ENCODE results near the gene MTFMT.
"Not testable (repeated sequence)": the region's sequence is repeated elsewhere in the genome, so short reads cannot be mapped to it uniquely, and the experiment has no call there.

The MTFMT gene

GRCh38 chr15:65062061-65062460 lies 32.6 kb upstream of the MTFMT start:
- DNase-seq: no peak

- no peak for DNase-seq
Observed at GRCh38 chr15:65060641-65061397, 31.4 kb upstream of the MTFMT start.

- no peak for DNase-seq
Observed at GRCh38 chr15:65059931-65060596, 30.6 kb upstream of the MTFMT start.

- no peak for DNase-seq
Observed at GRCh38 chr15:65059369-65059750, 29.9 kb upstream of the MTFMT start.

DNA sequence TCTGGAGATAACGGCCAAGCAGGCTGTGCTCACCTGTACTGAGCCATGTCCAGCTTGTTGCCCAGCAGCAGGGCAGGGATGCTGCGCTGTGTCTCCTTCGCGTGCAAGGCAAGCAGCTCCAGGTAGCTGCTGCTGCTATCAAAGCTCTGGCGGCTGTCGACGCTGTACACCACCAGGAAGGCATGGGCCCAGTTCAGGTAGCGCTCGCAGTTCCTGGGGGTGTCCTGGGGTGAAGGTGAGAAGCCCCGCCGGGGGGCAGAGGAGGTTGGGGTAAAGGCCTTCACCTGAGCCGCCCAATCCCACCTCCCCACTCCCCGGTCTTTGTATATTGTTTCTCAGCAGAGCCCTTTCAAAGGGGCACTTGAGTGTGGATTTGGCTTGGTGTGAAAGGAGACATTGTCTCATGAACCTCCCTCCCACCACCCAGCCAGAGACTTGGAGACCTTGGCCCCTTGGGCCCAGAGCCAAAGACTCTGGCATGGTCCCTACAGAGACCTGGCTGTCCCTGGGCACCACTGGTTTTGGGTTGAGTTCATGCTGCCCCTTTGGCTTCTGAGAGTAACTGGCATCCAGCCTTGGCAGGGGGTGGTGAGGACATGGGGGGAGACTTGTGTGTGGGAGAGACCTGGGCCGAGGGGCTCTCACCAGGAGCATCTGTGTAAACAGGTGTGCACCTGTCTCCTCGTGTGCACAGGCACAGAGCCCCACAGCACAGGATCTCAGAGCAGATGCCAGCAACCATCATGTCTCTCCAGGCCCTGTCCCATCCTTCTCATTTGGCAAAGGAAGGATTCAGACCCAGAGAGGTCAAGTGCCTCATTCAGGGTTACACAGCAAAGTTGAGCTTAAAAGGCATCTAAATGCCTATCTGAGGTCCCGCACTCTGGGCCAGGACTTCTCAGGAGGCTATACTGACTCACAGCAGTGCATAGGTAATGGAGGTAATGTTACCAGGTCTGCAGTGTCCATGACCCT lies 29.2 kb upstream of the MTFMT start:
- DNase-seq: no peak

GRCh38 chr15:65057549-65057940 lies 28.1 kb upstream of the MTFMT start:
- no peak for DNase-seq

DNA sequence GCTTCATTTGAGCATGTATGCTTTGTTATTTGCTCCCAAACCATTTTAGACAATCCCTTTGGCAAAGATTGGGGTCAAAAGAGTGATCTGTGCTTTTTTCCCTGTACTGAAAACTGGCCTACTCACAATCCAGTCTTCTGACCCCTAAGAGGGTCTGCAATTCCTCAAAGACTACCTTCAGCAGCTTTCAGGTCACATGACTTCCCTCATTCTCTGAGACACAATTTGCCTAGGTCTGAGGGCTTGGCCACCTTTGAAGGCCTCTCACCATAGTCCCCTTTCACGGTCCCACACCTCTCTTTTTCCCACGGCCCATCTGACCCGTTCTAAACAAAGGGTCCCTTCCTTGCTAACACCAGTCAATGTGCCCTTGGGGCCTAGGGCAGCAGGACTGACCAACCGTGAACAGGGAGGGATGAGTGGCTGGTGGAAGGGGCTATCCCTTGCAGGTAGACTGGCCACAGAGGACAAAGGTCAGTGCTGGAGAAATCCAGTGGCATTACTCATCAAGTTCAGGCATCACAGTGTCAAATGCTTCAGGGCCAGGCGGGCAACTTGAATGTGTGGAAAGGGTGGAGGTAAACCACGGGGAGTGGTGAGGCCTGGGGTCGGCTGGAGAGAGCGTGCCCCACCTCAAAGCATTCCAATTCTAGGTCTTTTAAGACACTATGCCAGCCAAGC lies 27.6 kb upstream of the MTFMT start:
- DNase-seq: no peak

- no peak for DNase-seq
Observed at GRCh38 chr15:65056106-65056505, 26.7 kb upstream of the MTFMT start.

- DNase-seq: no peak
Observed at GRCh38 chr15:65055201-65055870, 25.9 kb upstream of the MTFMT start.

DNA sequence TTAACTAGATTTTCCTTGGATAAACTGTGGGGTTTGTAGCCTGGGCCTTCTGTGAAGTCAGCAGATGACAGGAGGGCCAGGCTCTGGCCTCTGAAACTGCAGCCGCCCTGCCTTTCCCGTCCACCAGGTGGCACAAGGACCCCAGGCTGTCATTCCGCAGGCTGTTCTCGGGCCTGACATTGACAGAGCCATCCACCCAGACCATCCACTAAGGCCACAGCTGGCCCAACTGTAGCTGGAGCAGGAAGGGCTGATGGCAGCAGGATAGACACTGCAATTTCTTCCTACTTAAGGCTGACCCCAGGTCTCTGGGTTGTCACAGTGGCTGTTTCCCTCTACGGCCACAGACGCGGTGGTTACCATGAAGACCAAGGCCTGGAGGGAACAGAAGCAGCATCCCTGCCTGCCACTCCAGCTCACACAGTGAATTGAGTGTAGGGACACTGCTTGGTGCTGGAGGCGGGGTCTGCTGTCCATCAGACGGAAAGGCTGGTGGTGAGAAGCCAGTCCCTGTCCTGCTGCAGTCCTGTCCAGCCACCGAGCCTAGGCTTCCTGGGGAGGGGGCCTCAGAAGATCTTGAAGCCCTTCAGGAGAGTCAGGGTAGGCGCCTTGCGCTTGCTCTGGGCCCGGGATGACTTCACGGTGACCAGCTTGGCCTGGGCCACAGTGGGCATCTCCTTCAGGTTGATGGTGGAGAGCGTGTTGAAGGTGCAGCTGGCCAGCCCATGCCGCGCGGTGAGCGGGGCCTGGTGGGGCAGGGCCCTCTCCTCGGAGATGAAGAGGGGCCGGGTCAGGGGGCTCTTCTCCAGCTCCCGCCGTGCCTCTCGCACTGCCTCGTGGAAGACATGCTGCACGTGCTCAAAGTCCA lies 25.1 kb upstream of the MTFMT start:
- DNase-seq: peak; percentile 68

GRCh38 chr15:65052956-65053355 lies 23.5 kb upstream of the MTFMT start:
- no peak for DNase-seq

DNA sequence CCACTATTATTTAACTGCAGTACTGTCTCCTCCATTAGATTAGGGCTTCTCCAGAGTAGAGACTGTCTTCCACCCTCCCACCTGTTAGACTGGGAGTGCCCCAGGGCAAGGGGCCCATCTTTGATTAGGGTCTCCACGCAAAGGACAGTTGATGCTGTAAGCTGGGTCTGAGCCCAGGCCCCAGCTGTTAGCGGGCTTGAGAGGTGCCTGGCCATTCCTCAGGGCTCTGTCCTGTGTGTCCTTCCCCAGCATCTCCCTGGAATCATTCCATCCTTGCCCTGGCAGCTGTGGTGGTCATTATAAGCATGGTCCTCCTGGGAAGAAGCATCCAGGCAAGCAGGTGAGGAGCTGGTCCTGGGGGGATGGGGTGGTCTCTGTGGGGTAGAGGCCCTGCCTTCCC lies 21.8 kb upstream of the MTFMT start:
- DNase-seq: no peak

DNA sequence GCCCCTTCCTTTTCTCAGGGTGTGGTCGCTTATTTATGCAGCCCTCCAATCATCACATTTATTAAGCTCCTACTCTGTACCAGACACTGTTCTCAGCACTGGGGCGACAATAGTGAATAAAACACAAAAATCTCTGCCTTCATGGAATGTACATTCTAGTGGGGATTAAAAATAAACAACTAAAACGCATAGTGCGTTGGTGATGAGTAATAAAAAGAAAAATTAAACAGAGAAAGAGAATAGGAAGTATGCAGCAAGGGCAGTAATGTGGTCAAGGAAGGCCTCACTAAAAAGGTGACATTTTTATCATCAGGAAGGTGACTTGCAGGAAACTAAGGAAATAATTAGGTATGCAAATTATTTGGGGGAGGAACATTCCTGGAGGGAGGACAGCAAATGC lies 20.8 kb upstream of the MTFMT start:
- no peak for DNase-seq

DNA sequence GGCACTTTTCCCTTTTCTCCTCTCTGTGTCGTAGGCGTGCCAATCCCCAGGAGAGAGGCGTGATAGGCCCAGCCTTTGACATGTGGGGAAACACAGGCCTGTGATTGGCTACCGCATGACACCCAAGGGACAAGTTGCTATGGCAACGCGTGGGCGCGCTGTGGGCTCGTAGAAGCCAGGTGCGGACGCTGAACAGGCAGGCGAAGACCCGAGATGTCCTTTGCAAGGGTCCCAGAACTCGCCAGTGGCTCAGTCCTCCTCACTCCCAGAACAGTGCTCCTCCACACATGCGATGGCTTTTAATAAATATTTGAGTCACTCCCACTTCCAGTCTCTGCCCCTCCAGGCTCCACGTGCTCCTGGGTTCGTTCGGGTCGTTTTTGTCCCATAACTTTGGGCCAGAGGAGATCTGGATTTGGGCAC lies 20.0 kb upstream of the MTFMT start:
- peak; percentile 72 for DNase-seq

DNA sequence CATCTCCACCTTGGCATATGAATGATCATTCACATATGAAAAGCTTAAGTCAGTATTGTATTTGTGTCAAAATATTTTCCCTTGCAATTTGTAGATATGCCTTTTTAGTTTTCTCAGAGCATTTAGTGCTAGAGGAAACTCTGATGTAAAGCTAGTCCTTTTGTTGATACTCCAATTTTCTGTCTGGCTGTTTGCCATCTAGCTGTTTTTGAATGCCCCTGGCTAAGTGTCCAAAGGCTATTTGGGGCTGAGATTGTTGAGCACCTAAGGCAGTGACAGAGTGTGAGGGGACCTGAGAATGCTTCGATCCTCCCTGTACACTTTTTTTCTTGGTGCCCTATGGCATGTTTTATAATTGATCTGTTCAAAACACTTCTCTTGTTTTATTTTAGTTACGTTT lies 18.8 kb upstream of the MTFMT start:
- DNase-seq: no peak

DNA sequence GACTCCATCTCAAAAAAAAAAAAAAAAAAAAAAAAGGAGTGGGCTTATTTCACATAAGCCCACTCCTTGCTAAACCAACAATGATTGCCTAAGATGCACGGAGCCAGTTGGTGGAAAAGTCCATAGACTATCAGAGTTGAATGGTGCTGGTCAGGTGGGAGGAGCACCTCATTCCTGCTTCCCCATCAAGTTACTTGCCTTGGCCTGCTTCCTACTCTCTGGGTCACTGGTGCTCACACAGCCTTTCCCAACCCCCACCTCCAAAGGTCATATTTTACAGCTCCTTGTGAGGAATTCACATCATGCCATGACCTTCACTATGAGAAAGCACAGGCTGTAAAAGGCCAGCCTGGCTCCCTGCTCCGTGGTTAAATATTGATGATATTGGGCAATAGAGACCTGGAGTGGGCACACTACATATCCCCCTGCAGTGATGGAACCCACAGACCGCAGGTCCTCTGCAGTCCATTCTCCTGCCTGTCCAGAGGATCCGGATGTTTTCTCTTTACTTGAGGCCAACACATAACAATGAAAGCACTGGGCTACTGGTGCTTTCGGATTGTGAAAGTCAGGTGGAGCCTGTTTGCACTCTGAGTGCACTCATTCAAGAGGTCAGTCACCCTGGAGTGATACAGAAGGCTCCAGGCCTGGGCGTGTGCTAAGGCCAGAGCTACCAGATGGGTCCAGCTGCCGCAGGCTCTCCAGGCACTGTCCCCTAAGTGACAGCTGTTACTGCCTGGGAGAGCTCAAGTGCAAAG lies 15.5 kb upstream of the MTFMT start, which contains the start of gene SLC51B:
Gene SLC51B (plus strand): TSS at position 664 of the 758 bp plus-strand sequence. CDS start 4,618 bp downstream, outside the sequence.
- peak; percentile 47 for DNase-seq

GRCh38 chr15:65044218-65044617 lies 14.8 kb upstream of the MTFMT start:
- not testable (repeated sequence) for DNase-seq

DNA sequence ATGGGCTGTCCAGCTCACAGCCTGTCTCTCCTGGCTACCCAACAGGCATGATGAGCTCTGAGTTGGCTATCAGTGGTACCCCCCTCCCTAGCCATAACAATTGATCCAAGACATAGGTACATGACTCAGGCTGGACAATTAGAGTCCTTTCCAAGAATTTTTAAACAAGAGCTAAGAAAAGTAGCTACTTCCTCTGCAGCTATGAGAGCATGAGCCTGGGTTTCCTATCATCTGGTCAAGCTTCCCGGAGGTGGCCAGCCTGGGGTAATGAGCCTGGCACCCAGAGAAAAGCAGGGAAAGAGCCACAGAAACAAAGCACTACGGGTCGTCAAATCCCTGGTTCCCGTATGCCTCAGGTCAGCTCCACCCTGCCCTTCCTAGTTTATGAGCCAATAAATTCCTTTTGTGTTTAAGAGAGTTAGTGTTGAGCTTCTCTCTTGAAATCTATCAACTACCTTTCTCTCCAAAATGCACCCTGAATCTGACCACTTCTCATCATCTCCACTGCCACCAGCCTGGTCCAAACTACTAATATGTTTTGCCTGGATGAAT lies 13.4 kb upstream of the MTFMT start:
- no peak for DNase-seq

DNA sequence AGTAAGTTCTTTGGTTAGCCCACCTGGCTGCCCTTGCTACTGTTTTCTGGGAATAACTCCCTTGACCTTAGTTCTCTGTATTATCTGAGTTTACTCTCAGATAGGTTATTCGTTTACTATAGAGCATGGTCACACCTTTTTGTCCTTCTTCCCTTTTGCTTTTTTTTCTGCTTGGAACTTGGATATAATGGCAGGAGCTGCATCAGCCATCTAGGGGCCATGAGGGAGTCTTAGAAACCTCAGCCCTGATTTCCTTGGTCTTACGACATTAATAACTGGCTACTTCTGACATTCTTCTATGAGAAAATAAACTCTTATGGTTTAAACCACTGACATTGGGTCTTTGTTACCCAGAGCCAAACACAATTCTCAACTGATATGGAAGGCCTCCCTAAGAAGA lies 12.3 kb upstream of the MTFMT start:
- DNase-seq: no peak
